ENCODE results near the gene HOXD11. TPM values are rescaled to one million over a fixed set of nuclear protein-coding genes. Genes with fewer than 3 reads are reported as not detected.

Gene HOXD11
- total RNA-seq, 8 experiments from 2014 or later: 0.42 to 38.1 (median 0.52) TPM; not detected in 5

DNA sequence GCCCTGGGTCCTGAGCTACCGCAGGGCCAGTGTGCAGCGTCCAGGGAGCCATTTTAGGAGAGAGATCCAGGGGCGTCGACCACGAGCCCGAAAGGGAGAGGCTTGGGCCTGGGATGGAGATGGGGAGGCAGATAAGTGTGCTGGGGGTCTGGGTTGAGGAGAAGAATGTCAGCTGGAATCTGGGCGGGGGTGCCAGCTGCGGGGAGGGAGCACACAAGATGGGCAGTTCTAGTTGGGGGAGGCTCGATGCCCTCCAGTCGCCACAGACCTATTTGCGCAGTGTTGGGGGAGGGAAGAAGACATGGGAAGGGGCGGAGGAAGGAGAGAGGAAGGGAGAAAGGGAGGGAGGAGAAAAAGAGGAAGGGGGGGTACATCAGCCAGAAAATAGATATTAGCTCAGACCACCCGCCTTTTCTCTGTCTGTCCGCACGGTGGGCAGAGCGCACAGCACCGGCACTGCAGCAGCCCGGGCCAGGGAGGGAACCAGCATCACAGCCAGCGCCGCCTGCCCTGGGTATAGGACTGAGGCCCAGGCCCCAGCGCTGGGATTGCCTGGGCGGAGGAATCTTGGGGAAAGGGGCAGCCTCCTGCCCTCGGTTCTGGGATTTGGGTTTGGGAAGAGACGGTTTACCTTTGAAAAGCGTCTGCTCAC lies 1.9 kb upstream of the HOXD11 start:
- no peak overlapping the region for H3K4me3 ChIP-seq
- 0 to 87% (median 20%) methylated on average over 1 to 3 of the region's 25 CpGs; no CpG with 5 or more reads in 6 of the 10 experiments for WGBS, 10 experiments
- no peak overlapping the region for H3K27ac ChIP-seq
- peak in 1 of 8 experiments; percentile 10 for ATAC-seq (replicated peaks in 6 of 8)
- H3K4me1 ChIP-seq (replicated peaks in 1 of 2): peaks cover 0 to 24% of the 10 kb centered on the region in 2 donors
- in situ Hi-C loops (cut with MboI; ENCODE audit: low pct_unique_long_range_greater_than_20kb in 2 of 9, low sequenced_read_pairs in 9 of 9, unreplicated experiment in 9 of 9): loop anchor here in 3 of 9 experiments (25.0 kb wide), 3 partner anchors 707 to 1657 kb away; no protein-coding TSS in a partner anchor

DNA sequence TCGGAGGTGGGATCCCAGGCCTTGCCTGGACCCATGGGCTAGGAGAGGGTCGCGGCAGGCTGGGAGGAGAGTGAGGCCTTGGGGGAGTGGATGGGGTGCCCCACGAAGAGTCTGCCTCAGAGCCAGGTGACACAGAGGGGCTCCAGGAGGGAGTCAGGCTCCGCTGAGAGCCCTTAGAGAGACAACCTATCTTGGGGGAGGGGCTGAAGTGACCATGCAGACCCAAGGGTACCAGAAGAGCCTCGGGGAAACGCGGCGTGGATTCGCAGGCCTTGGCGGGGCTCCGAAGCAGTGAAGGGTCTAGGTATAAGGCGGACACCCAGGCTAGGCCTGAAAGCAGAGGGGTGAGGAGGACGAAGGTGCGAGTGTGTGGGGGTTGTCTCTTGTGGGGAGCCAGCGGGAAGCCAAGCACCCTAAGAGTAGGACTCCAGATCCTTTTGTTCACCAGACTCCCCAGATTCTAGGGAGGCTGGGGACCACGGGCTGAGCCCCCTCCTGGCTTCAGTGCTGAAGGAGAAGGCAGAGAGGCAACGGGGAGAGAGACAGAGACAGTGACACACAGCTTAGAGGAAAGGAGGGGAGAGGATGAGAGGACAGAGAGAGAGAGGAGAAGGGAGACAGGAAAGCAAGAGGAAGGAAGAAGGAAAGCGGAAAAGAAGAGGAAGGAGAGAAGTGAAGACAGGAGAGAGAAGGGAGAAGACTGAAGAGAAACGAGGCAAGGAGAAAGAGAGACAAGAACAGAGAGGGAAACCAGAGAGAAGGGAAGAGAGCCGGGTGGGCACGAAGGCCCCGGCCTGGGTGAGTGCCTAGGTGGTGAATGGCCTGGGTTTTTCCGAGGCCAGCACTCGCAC lies 1.1 kb upstream of the HOXD11 start:
- H3K4me1 ChIP-seq (replicated peaks in 1 of 2): peaks cover 0 to 24% of the 10 kb centered on the region in 2 donors
- H3K4me3 ChIP-seq: no peak overlapping the region
- in situ Hi-C loops (cut with MboI; ENCODE audit: low pct_unique_long_range_greater_than_20kb in 2 of 9, low sequenced_read_pairs in 9 of 9, unreplicated experiment in 9 of 9): loop anchor here in 3 of 9 experiments (25.0 kb wide), 3 partner anchors 706 to 1656 kb away; no protein-coding TSS in a partner anchor
- peak in 1 of 8 experiments; percentile 2 for ATAC-seq (replicated peaks in 6 of 8)
- 0 to 40% (median 8%) methylated on average over 2 to 15 of the region's 25 CpGs for WGBS, 10 experiments
- no peak overlapping the region for H3K27ac ChIP-seq

DNA sequence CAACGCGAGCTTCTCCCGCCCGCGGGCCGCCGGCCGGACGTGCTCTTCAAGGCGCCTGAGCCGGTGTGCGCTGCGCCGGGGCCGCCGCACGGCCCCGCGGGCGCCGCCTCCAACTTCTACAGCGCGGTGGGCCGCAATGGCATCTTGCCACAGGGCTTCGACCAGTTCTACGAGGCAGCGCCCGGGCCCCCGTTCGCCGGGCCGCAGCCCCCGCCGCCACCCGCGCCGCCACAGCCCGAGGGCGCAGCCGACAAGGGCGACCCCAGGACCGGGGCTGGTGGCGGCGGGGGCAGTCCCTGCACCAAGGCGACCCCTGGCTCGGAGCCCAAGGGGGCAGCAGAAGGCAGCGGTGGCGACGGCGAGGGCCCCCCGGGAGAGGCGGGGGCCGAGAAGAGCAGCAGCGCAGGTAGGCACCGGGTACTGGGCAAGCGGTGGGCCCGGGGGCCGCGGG lies 676 bp downstream of the HOXD11 start:
- no peak overlapping the region for H3K27ac ChIP-seq
- ATAC-seq (replicated peaks in 6 of 8): peak in 4 of 8 experiments; percentile 11 to 17 (median 14)
- in situ Hi-C loops (cut with MboI; ENCODE audit: low pct_unique_long_range_greater_than_20kb in 2 of 9, low sequenced_read_pairs in 9 of 9, unreplicated experiment in 9 of 9): loop anchor here in 3 of 9 experiments (25.0 kb wide), 3 partner anchors 705 to 1655 kb away; no protein-coding TSS in a partner anchor
- H3K4me3 ChIP-seq: peak overlapping the region in 3 of 5 donors; percentile 1 to 18 (median 14)
- peaks cover 0 to 24% of the 10 kb centered on the region in 2 donors for H3K4me1 ChIP-seq (replicated peaks in 1 of 2)
- WGBS, 10 experiments: no CpG with 5 or more reads among the region's 59 CpGs

DNA sequence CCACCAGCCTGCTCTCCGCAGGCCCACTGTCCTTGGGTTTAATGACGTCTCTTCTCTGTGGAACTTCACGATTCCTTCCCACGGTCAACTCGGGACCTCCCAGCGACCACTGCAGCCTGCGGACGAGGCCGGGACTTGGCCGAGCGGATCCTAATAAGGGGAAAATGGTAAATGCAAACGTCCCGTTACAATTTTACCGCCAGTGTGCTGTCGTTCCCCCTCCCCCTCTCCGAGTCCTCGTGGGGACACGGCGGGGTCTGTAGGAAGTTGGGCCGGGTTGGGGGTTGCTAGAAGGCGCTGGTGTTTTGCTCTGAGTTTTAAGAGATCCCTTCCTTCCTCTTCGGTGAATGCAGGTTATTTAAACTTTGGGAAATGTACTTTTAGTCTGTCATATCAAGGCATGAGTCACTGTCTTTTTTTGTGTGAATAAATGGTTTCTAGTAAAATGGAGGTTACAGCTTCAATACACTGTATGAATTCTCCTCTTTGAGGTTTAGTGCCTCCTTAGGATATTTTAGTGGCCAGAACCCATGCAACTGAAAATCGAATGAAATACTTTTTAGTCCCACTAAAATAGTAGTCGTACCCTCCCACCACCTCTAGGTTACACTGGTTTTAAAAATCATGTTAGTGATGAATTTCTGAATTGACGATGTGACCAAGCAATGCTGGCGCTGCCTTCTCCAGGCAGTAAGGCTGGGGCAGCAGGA lies 2.3 kb downstream of the HOXD11 start:
- no peak for ATAC-seq (replicated peaks in 6 of 8)
- 0 to 100% (median 18%) methylated on average over 1 to 19 of the region's 26 CpGs; no CpG with 5 or more reads in 1 of the 10 experiments for WGBS, 10 experiments
- no peak overlapping the region for H3K4me3 ChIP-seq
- peaks cover 0 to 20% of the 10 kb centered on the region in 2 donors for H3K4me1 ChIP-seq (replicated peaks in 1 of 2)
- no peak overlapping the region for H3K27ac ChIP-seq
- in situ Hi-C loops (cut with MboI; ENCODE audit: low pct_unique_long_range_greater_than_20kb in 2 of 9, low sequenced_read_pairs in 9 of 9, unreplicated experiment in 9 of 9): loop anchor here in 3 of 9 experiments (25.0 kb wide), 3 partner anchors 703 to 1653 kb away; no protein-coding TSS in a partner anchor

DNA sequence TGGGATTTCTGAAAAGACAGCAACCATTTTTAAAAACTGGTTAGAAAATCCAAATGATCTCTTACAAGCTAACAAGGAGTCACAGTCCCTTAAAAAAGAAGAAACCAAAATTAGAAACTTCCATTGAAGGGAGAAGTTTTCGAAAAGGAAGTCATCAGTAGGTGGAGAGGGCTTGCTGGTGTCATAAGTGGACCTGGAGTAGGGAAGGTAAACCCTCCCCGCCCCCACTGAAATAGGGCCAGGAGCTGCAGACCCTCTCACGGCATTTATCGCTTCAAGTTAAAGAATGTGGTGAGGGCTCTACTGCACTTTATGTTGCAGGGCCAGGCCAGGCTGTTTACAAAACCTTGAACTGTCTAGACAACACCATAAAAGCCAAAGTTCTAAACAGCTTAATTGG lies 2.9 kb downstream of the HOXD11 start:
- WGBS, 10 experiments: 0 to 57% (median 20%) methylated on average over 1 to 4 of the region's 4 CpGs; no CpG with 5 or more reads in 3 of the 10 experiments
- Histone ChIP-seq H3K4me1 (replicated peaks in 1 of 2) (peaks cover 0 to 16% of the 10 kb centered on the region in 2 donors), H3K4me3 (no peak overlapping the region), H3K27ac (no peak overlapping the region)
- in situ Hi-C loops (cut with MboI; ENCODE audit: low pct_unique_long_range_greater_than_20kb in 2 of 9, low sequenced_read_pairs in 9 of 9, unreplicated experiment in 9 of 9): loop anchor here in 3 of 9 experiments (25.0 kb wide), 3 partner anchors 702 to 1652 kb away; no protein-coding TSS in a partner anchor
- ATAC-seq (replicated peaks in 6 of 8): no peak

DNA sequence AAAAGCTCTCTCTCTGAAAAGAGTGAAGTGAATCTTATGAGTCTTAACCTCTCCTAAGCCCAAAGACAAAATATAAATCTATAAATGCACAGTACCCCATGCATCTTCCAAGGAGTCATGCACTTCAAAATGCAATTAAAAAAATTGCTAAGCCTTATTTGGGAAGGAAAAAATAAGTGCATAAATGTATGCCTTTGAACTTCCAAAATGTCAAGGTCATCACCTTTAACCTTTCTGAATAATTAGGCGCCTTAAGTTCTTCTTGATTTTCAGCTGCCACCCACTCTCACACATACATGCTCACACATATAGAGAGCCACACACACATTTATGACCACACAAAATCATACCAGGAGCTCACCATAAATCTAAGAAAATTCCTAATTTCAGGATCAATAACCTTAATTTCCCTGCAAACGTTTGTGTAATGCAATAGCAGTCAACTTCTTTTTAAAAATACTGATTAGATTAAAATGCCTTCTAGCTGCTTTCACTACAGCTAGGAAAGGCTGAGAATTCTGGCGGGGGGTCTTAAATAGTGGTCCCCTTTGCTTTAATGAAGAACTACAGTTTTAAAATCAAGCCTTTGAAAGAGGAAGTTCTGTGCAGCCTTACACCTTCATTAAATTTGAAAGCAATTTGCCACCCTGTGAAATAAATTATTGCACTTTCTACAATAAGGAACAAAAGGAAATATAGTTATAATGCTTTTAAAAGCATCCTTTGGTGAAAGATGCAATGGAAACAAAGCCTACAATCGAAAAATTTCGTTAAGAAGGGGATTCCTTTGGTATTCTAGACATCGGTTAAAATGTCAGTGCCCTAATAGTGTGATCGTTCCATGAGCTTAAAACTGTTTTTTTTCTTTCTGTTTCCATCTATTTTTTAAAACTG lies 3.6 kb downstream of the HOXD11 start:
- H3K4me1 ChIP-seq (replicated peaks in 1 of 2): peaks cover 0 to 16% of the 10 kb centered on the region in 2 donors
- WGBS, 10 experiments: 0 to 67% (median 26%) methylated on average over 1 to 7 of the region's 7 CpGs
- no peak for ATAC-seq (replicated peaks in 6 of 8)
- no peak overlapping the region for H3K4me3 ChIP-seq
- H3K27ac ChIP-seq: no peak overlapping the region
- in situ Hi-C loops (cut with MboI; ENCODE audit: low pct_unique_long_range_greater_than_20kb in 2 of 9, low sequenced_read_pairs in 9 of 9, unreplicated experiment in 9 of 9): loop anchor here in 3 of 9 experiments (25.0 kb wide), 3 partner anchors 702 to 1652 kb away; no protein-coding TSS in a partner anchor

DNA sequence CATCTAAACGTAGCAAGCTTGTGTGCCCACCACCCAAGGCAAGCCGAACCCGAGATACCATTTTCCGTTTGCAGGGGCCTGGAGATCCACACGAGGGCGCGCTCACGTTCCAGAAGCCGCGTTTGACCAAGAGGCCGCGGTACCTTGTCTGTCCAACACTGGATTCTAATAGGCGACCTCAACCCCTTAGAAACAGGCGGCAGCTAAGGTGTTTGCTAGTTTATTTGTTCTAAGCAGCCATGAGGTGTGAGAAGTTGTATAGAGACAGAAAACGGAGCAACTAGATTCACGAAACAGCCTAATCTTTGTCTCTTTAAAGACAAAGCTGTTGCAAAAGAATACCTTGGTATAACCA lies 4.2 kb downstream of the HOXD11 start:
- 0 to 100% (median 4%) methylated on average over 1 to 16 of the region's 16 CpGs for WGBS, 10 experiments
- no peak overlapping the region for H3K27ac ChIP-seq
- H3K4me1 ChIP-seq (replicated peaks in 1 of 2): peaks cover 0 to 16% of the 10 kb centered on the region in 2 donors
- in situ Hi-C loops (cut with MboI; ENCODE audit: low pct_unique_long_range_greater_than_20kb in 2 of 9, low sequenced_read_pairs in 9 of 9, unreplicated experiment in 9 of 9): loop anchor here in 3 of 9 experiments (25.0 kb wide), 3 partner anchors 701 to 1651 kb away; no protein-coding TSS in a partner anchor
- no peak overlapping the region for H3K4me3 ChIP-seq
- peak; percentile 0 to 55 (median 40) for ATAC-seq (replicated peaks in 6 of 8)

DNA sequence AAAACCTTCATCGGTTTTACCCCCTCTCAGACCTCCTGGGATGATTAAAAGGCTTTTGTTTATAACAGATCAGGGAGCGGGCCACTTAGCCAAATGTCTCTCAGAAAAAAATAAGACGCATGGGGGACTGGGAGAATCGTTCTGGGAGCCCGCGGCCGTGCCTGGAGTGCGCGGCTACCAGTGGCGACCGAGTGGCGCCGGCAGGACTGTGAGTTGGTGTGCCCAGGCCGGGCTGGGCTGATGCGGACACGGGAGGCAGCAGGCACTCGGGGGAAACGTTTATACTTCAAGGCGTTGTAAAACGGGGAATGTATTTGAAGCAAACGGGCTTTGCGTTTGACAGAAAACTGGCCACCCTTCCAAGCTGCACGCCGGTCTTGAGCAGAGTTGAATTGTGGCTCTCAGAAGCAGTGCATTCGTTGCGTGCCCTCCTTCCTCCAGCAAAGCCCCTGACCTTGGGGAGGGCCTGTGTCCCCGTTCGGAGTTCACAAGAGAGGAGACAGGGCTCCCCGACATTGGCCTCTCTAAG lies 4.8 kb downstream of the HOXD11 start:
- in situ Hi-C loops (cut with MboI; ENCODE audit: low pct_unique_long_range_greater_than_20kb in 2 of 9, low sequenced_read_pairs in 9 of 9, unreplicated experiment in 9 of 9): loop anchor here in 3 of 9 experiments (25.0 kb wide), 3 partner anchors 700 to 1650 kb away; no protein-coding TSS in a partner anchor
- H3K27ac ChIP-seq: no peak overlapping the region
- no peak for ATAC-seq (replicated peaks in 6 of 8)
- peaks cover 0 to 13% of the 10 kb centered on the region in 2 donors for H3K4me1 ChIP-seq (replicated peaks in 1 of 2)
- 0 to 100% (median 7%) methylated on average over 1 to 21 of the region's 29 CpGs; no CpG with 5 or more reads in 1 of the 10 experiments for WGBS, 10 experiments
- H3K4me3 ChIP-seq: no peak overlapping the region

DNA sequence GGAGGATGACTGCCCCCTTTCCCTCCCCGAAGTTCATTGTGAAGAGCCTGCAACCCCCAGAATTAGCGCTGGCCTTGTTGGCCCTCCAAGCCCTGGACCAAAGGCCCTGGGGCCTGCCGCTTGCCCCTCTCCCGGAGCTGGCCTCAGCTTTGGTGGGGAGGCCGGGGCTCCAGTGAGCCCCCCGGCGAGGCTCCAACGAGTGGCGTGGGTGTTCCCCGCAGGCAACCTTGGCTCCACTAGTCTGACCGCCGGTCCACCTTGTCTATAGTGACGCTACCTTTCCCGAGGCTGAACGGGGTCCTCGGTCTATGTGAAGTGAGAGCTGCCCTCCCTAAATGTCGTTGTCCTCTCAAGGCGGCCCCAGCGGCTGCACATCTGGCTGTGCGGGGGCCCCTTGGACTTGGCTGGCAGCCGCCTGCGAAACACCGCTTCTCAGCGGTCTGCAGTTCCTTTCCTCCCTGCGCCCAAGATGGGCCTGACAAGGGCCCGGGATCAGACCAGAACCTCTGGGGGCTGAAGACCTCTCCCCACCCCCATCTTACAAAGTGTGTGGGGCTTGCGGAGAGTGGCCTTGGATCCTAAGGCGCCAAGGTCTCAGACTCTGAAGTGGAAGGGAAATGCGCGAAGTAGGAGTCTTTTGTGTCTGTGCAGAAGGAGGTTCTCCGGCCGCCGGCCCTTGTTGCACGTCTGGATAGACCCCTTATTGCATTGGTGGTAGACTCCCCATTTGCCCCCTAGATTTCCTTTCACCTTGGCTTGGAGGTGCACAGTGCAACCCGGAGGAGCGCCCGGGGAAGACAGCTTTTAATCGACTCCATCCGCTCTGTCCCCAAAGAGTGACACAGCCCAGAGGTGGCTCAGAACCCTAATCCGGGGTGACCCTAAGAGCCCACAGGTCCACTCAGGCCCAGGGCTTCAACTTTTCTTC lies 5.6 kb downstream of the HOXD11 start:
- in situ Hi-C loops (cut with MboI; ENCODE audit: low pct_unique_long_range_greater_than_20kb in 2 of 9, low sequenced_read_pairs in 9 of 9, unreplicated experiment in 9 of 9): loop anchor here in 3 of 9 experiments (25.0 kb wide), 3 partner anchors 700 to 1650 kb away; no protein-coding TSS in a partner anchor
- 0 to 29% (median 5%) methylated on average over 1 to 15 of the region's 40 CpGs; no CpG with 5 or more reads in 3 of the 10 experiments for WGBS, 10 experiments
- Histone ChIP-seq H3K4me1 (replicated peaks in 1 of 2) (peaks cover 0 to 6% of the 10 kb centered on the region in 2 donors), H3K27ac (no peak overlapping the region), H3K4me3 (no peak overlapping the region)
- ATAC-seq (replicated peaks in 6 of 8): no peak

DNA sequence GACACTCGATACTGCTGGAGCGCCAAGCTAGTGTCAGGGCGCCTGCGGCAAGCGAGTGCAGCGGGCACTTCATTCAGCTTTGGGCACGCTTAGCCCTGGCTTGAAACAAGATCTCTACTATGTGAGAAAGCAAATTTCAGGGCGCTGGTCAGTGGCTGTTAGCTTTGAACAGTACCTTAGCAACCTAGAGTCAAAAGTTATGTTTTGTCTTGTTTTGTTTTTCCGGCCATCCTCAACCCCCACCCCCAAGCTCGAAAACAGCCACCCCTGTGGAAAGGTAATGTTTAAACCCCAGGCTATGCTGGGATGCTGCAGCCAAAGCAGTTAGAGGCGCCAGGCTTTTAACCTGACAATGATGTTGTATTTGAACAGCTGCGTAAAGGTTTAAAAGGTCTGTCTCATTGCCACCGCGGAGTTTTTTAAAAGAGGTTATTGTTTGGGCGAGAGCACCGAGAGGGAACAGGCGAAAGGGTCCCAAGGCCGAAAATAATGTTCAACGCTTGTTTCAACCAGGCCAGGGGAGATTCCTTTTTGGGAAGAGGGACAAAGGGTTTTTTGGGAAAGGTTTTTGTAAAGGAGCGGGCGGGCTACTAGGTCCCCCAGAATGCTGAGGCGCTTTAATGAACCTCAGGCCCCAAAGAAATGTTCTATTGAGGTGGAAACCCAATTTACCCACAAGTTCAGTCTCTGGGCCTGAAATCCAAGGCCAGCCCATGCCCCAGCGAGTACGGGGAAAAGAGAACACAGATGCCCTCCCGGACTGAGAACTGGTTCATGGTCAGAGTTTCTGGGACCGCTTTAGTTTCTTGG lies 7.2 kb downstream of the HOXD11 start:
- no peak overlapping the region for H3K27ac ChIP-seq
- no peaks in the 10 kb centered on the region for H3K4me1 ChIP-seq (replicated peaks in 1 of 2)
- in situ Hi-C loops (cut with MboI; ENCODE audit: low pct_unique_long_range_greater_than_20kb in 2 of 9, low sequenced_read_pairs in 9 of 9, unreplicated experiment in 9 of 9): loop anchor here in 3 of 9 experiments (25.0 kb wide), 3 partner anchors 698 to 1648 kb away; no protein-coding TSS in a partner anchor
- WGBS, 10 experiments: 0 to 90% (median 11%) methylated on average over 5 to 21 of the region's 26 CpGs
- ATAC-seq (replicated peaks in 6 of 8): peak in 1 of 8 experiments; percentile 2
- H3K4me3 ChIP-seq: no peak overlapping the region

All from motor neuron (in vitro differentiated cells).